ENCODE measurements around the gene MTMR10. TPM values are rescaled to one million over a fixed set of nuclear protein-coding genes. Genes with fewer than 3 reads are reported as not detected.

The MTMR10 gene
- polyA plus RNA-seq, 1 donor from 2014 or later = 2.3 TPM

DNA sequence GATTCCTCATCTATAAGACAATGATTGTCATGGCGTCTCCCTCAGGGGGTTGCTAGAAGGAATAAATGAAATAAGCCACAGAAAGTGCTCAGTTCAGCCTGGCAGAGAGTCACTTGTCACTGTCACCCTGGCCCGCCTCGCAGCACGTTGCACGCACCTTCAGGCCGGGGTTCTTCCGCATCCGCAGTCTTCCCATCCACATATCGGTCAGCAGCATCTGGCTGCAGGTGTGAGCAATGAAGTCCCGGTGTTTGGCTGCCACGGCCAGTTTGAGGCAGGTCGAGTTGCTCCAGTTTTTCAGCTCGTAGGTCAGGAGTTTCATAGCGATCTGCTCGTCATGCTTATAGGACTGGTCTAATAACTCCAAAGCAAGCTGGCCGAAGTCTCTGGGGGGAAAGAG is 48.5 kb upstream of the MTMR10 start:
- Histone ChIP-seq H3K4me3 (ENCODE audit: low read length) (no peak overlapping the region), H3K79me2 (replicated peaks; ENCODE audit: insufficient read depth, low read length) (no peaks in the 10 kb centered on the region), H3K27me3 (ENCODE audit: insufficient read depth, low read depth, low read length) (no peaks in the 10 kb centered on the region), H3K9me3 (ENCODE audit: low read length) (no peaks in the 10 kb centered on the region), H3K9ac (ENCODE audit: low read length) (no peak overlapping the region), H3K4me2 (ENCODE audit: low read length) (no peak overlapping the region), H3K27ac (ENCODE audit: low read length) (no peak overlapping the region), H2AFZ (ENCODE audit: low read depth, low read length) (no peak overlapping the region), H3F3A (ENCODE audit: insufficient read depth, low read length, poor library complexity, severe bottlenecking) (no peaks in the 10 kb centered on the region), H4K20me1 (ENCODE audit: insufficient read depth) (no peaks in the 10 kb centered on the region), H3K9me2 (ENCODE audit: insufficient read depth, low read length) (no peaks in the 10 kb centered on the region), H3K36me3 (ENCODE audit: insufficient read depth, low read length) (no peaks in the 10 kb centered on the region)
- no peak for TF ChIP-seq EZH2 (IDR thresholded peaks at IDR 0.05; ENCODE audit: borderline replicate concordance, insufficient read depth, low read length, poor library complexity, severe bottlenecking)
- TF ChIP-seq, protein P1, sequence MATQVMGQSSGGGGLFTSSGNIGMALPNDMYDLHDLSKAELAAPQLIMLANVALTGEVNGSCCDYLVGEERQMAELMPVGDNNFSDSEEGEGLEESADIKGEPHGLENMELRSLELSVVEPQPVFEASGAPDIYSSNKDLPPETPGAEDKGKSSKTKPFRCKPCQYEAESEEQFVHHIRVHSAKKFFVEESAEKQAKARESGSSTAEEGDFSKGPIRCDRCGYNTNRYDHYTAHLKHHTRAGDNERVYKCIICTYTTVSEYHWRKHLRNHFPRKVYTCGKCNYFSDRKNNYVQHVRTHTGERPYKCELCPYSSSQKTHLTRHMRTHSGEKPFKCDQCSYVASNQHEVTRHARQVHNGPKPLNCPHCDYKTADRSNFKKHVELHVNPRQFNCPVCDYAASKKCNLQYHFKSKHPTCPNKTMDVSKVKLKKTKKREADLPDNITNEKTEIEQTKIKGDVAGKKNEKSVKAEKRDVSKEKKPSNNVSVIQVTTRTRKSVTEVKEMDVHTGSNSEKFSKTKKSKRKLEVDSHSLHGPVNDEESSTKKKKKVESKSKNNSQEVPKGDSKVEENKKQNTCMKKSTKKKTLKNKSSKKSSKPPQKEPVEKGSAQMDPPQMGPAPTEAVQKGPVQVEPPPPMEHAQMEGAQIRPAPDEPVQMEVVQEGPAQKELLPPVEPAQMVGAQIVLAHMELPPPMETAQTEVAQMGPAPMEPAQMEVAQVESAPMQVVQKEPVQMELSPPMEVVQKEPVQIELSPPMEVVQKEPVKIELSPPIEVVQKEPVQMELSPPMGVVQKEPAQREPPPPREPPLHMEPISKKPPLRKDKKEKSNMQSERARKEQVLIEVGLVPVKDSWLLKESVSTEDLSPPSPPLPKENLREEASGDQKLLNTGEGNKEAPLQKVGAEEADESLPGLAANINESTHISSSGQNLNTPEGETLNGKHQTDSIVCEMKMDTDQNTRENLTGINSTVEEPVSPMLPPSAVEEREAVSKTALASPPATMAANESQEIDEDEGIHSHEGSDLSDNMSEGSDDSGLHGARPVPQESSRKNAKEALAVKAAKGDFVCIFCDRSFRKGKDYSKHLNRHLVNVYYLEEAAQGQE (IDR thresholded peaks at IDR 0.05; ENCODE audit: borderline replicate concordance) = no peak
- TF ChIP-seq SMC3 (conservative IDR thresholded peaks at IDR 0.05; ENCODE audit: poor library complexity) = no peak

DNA sequence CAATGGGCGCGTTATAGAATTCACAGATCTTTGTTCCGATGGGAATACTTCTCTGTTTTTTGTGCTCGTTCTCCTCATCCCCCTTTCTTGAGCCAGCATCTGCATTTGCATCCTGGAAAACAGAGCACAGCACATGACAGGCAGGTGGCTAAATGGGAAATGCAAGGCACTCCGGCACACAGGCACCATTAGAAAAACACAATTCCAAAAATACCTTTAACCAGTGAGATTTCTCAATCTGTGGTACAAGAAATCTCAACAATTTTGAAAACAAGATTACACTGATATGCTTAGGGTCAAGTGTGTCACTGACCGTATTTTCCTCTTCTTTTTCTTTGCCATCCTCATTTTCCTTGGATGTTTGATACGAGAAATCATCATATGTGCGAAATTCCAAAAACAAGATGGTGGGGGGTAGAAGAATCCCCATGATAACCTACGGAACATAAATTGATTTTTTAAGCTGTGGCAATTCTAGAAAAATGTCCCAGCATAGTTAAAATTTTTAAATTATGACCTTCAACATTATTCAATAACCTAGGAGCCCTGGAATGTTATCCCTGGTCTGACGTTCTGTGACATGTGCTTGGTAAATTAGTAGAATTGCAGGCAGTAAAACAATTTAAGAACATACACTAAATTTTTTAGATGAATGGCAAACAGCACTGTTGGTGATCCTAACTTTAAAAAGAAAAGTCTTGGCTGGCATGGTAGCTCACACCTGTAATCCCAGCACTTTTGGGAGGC is 46.5 kb upstream of the MTMR10 start:
- Histone ChIP-seq H3K9ac (ENCODE audit: low read length) (no peak overlapping the region), H3F3A (ENCODE audit: insufficient read depth, low read length, poor library complexity, severe bottlenecking) (no peaks in the 10 kb centered on the region), H2AFZ (ENCODE audit: low read depth, low read length) (no peak overlapping the region), H3K27ac (ENCODE audit: low read length) (no peak overlapping the region), H3K27me3 (ENCODE audit: insufficient read depth, low read depth, low read length) (no peaks in the 10 kb centered on the region), H3K4me2 (ENCODE audit: low read length) (no peak overlapping the region), H4K20me1 (ENCODE audit: insufficient read depth) (no peaks in the 10 kb centered on the region), H3K36me3 (ENCODE audit: insufficient read depth, low read length) (no peaks in the 10 kb centered on the region), H3K79me2 (replicated peaks; ENCODE audit: insufficient read depth, low read length) (no peaks in the 10 kb centered on the region), H3K9me3 (ENCODE audit: low read length) (no peaks in the 10 kb centered on the region), H3K4me3 (ENCODE audit: low read length) (no peak overlapping the region), H3K9me2 (ENCODE audit: insufficient read depth, low read length) (no peaks in the 10 kb centered on the region)
- TF ChIP-seq TAF1 (IDR thresholded peaks at IDR 0.05; ENCODE audit: low read depth) (no peak), MXI1 (conservative IDR thresholded peaks at IDR 0.05; ENCODE audit: poor library complexity, severe bottlenecking) (no peak), POLR2AphosphoS5 (IDR thresholded peaks at IDR 0.05) (no peak), EZH2 (IDR thresholded peaks at IDR 0.05; ENCODE audit: borderline replicate concordance, insufficient read depth, low read length, poor library complexity, severe bottlenecking) (no peak), EP300 (conservative IDR thresholded peaks at IDR 0.05; ENCODE audit: poor library complexity, severe bottlenecking) (no peak), RAD21 (conservative IDR thresholded peaks at IDR 0.05) (no peak), SMC3 (conservative IDR thresholded peaks at IDR 0.05; ENCODE audit: poor library complexity) (no peak)
- TF ChIP-seq, protein P1 (IDR thresholded peaks at IDR 0.05; ENCODE audit: borderline replicate concordance) = no peak
- TF ChIP-seq, protein P2, sequence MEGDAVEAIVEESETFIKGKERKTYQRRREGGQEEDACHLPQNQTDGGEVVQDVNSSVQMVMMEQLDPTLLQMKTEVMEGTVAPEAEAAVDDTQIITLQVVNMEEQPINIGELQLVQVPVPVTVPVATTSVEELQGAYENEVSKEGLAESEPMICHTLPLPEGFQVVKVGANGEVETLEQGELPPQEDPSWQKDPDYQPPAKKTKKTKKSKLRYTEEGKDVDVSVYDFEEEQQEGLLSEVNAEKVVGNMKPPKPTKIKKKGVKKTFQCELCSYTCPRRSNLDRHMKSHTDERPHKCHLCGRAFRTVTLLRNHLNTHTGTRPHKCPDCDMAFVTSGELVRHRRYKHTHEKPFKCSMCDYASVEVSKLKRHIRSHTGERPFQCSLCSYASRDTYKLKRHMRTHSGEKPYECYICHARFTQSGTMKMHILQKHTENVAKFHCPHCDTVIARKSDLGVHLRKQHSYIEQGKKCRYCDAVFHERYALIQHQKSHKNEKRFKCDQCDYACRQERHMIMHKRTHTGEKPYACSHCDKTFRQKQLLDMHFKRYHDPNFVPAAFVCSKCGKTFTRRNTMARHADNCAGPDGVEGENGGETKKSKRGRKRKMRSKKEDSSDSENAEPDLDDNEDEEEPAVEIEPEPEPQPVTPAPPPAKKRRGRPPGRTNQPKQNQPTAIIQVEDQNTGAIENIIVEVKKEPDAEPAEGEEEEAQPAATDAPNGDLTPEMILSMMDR (IDR thresholded peaks at IDR 0.05; ENCODE audit: poor library complexity, severe bottlenecking) = no peak

Data from neural cell (in vitro differentiated cells).